Right atrium auricular region (tissue), 2 donors: Measurements from ENCODE around the gene MASTL. TPM values are rescaled to one million over a fixed set of nuclear protein-coding genes. Genes with fewer than 3 reads are reported as not detected.
A peak's percentile ranks its signal among the peaks of the same experiment; 100 is the strongest.

Experiments
- DNase-seq: peaks from one replicate; pipeline ENCODE4 v3.0.0-alpha.2; 2019; ENCODE audit warnings: low spot score
- H3K27ac ChIP-seq, 2 donors: fragments of 200-600 bp; sonication (generic); 1 replicate in 1 of 2; 2 replicates in 1 of 2; pipeline ENCODE4 v1.5.1; 2016 to 2019
- H3K27me3 ChIP-seq, 2 donors: fragments of 200-600 bp; sonication (generic); one replicate each; pipeline versions ENCODE4 v1.5.1 to v1.6.0; 2017 to 2019
- H3K36me3 ChIP-seq: fragments of 200-600 bp; sonication (generic); one replicate; pipeline ENCODE4 v1.5.1; 2016
- H3K4me1 ChIP-seq, 2 donors: fragments of 200-600 bp; sonication (generic); one replicate each; pipeline versions ENCODE4 v1.5.1 to v1.6.0; 2017 to 2019
- H3K4me3 ChIP-seq, 2 donors: fragments of 200-600 bp; sonication (generic); 1 replicate in 1 of 2; 2 replicates in 1 of 2; pipeline ENCODE4 v1.5.1; 2017 to 2019; ENCODE audit warnings: mild to moderate bottlenecking in 1 of 2, moderate library complexity in 1 of 2
- H3K9me3 ChIP-seq, 2 donors: fragments of 200-600 bp; sonication (generic); one replicate each; pipeline ENCODE4 v1.5.1; 2019
- CTCF ChIP-seq, 2 donors: fragments of 200-600 bp; sonication (generic); IDR thresholded peaks; one replicate each; pipeline ENCODE4 v1.5.1; 2019; ENCODE audit warnings: antibody characterized with exemption in 2 of 2
- total RNA-seq, 2 donors: library from RNA; depleted of rRNA; stranded (reverse); fragments of >200 nt; gene quantifications; one replicate each; pipeline ENCODE4 v1.1.0, GENCODE V29; 2016

The MASTL gene
- 1 to 10 TPM; 2.0 to 3.1 TPM for total RNA-seq

- peak; percentile 96 for DNase-seq
- TF ChIP-seq CTCF (IDR thresholded peaks at IDR 0.05): no peak
- peak within 1 kb of the TSS; percentile 90 to 97 for H3K4me3 ChIP-seq
- peak within 1 kb of the TSS; percentile 98 to 99 for H3K27ac ChIP-seq
- no peaks in the 10 kb centered on the region for H3K36me3 ChIP-seq
- no peaks in the 10 kb centered on the region for H3K27me3 ChIP-seq
- H3K4me1 ChIP-seq: peaks cover 0 to 27% of the 10 kb centered on the region in 2 donors
- no peaks in the 10 kb centered on the region for H3K9me3 ChIP-seq
Observed at GRCh38 chr10:27155066-27155754, at the start of gene MASTL. Gene MASTL, plus strand, starts transcription at chr10:27155352. Its CDS starts 75 bp downstream, at chr10:27155427.

- H3K36me3 ChIP-seq: peaks cover 45% of the 10 kb centered on the region
- TF ChIP-seq CTCF (IDR thresholded peaks at IDR 0.05): no peak
- no peak overlapping the region for H3K4me3 ChIP-seq
- H3K27ac ChIP-seq: no peak overlapping the region
- DNase-seq: no peak
- no peaks in the 10 kb centered on the region for H3K9me3 ChIP-seq
- no peaks in the 10 kb centered on the region for H3K4me1 ChIP-seq
- H3K27me3 ChIP-seq: no peaks in the 10 kb centered on the region
Observed at GRCh38 chr10:27108165-27108564, 47.0 kb upstream of the MASTL start.

DNA sequence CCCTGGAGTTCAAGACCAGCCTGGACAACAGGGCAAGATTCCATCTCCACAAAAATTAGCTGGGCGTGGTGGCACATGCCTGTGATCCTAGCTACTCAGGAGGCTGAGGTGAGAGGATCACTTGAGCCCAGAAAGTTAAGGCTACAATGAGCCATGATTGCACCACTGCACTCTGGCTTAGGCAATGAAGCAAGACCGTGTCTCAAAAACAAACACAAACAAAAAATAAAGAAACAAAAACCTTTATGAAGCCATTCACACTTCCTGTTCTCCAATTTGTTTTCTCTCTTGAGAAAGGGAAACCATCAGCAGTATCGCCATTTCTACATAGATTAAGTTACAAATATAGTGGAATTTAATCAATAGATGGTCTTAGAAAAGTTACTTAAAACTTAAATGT is 20.8 kb upstream of the MASTL start:
- TF ChIP-seq CTCF (IDR thresholded peaks at IDR 0.05): no peak
- no peaks in the 10 kb centered on the region for H3K9me3 ChIP-seq
- H3K4me3 ChIP-seq: no peak overlapping the region
- no peaks in the 10 kb centered on the region for H3K27me3 ChIP-seq
- no peak overlapping the region for H3K27ac ChIP-seq
- no peaks in the 10 kb centered on the region for H3K4me1 ChIP-seq
- no peak for DNase-seq
- H3K36me3 ChIP-seq: peaks cover 73% of the 10 kb centered on the region

DNA sequence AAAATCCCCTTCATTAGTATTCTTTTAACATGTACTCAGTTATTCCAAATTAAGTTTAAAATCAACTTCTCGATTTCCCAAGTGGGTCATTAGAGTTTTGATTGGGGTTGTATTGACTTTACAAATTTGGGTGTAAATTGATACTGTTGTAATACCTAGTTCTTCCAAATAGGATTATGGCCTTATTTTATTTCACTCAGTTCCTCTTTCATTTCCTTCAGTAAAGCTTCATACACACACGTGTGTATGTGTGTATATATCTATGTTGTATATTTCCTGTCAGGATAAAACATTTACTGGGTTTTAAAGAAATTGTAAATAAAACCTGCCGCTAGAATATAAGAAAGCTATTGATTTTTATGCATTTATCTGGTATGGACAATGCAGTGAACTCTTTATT is 16.9 kb upstream of the MASTL start:
- H3K4me3 ChIP-seq: no peak overlapping the region
- no peaks in the 10 kb centered on the region for H3K27me3 ChIP-seq
- DNase-seq: no peak
- TF ChIP-seq CTCF (IDR thresholded peaks at IDR 0.05): no peak
- no peaks in the 10 kb centered on the region for H3K4me1 ChIP-seq
- H3K36me3 ChIP-seq: peaks cover 60% of the 10 kb centered on the region
- no peaks in the 10 kb centered on the region for H3K9me3 ChIP-seq
- no peak overlapping the region for H3K27ac ChIP-seq

- H3K4me3 ChIP-seq: no peak overlapping the region
- H3K27me3 ChIP-seq: no peaks in the 10 kb centered on the region
- no peak overlapping the region for H3K27ac ChIP-seq
- no peaks in the 10 kb centered on the region for H3K4me1 ChIP-seq
- H3K9me3 ChIP-seq: no peaks in the 10 kb centered on the region
- no peak for DNase-seq
- TF ChIP-seq CTCF (IDR thresholded peaks at IDR 0.05): no peak
- peaks cover 62% of the 10 kb centered on the region for H3K36me3 ChIP-seq
Observed at GRCh38 chr10:27143686-27144085, 11.5 kb upstream of the MASTL start.

DNA sequence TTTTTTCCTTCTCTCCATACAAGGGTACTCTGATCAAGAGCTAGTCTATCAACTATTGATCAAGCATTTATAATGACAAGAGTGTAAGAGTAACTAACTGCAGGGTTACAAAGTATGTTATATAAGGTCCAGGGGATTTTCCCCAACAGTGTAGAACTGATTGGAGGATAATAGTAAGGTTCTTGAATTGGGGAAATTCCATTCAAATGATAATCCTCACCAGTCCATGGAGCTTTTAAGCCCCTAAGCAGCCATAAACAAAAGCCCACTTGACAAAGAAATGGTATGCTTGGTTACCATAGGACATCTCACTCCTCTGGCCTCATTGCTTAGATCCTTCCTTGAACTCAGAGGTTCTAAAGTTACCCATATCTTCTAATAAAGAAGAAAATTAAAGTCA is 9.2 kb upstream of the MASTL start:
- Histone ChIP-seq H3K36me3 (peaks cover 57% of the 10 kb centered on the region), H3K9me3 (no peaks in the 10 kb centered on the region), H3K27ac (no peak overlapping the region), H3K4me3 (no peak overlapping the region), H3K4me1 (peaks cover 0 to 6% of the 10 kb centered on the region in 2 donors), H3K27me3 (no peaks in the 10 kb centered on the region)
- no peak for DNase-seq
- no peak for TF ChIP-seq CTCF (IDR thresholded peaks at IDR 0.05)
